Kidney epithelial cell (primary cell): ENCODE data around the gene SYNM. TPM values are rescaled to one million over a fixed set of nuclear protein-coding genes. Genes with fewer than 3 reads are reported as not detected.

Experiments used
- DNase-seq: peaks from one replicate; pipeline ENCODE4 v3.0.0-alpha.2; 2010; ENCODE audit warnings: low read depth
- H3K27me3 ChIP-seq: 2 replicates; pipeline ENCODE4 v1.6.0; 2011; ENCODE audit warnings: low read length; ENCODE audit not compliant: control insufficient read depth, insufficient read depth
- H3K36me3 ChIP-seq: 2 replicates; pipeline ENCODE4 v1.5.1; 2011; ENCODE audit warnings: low read length; ENCODE audit not compliant: control insufficient read depth, insufficient read depth
- H3K4me3 ChIP-seq: 2 replicates; pipeline ENCODE4 v1.5.1; 2011; ENCODE audit warnings: low read depth, mild to moderate bottlenecking, control low read depth, low read length
- total RNA-seq: library from RNA; depleted of rRNA; stranded (reverse); fragments of >200 nt; gene quantifications from 2 replicates; pipeline ENCODE4 v1.2.3, GENCODE V29; 2015
- TF ChIP-seq, protein P1 (sequence below): IDR thresholded peaks from 2 replicates; pipeline ENCODE4 v1.5.1; 2011; ENCODE audit warnings: mild to moderate bottlenecking, moderate library complexity, low read length, control low read depth, inconsistent platforms; ENCODE audit not compliant: insufficient read depth, poor library complexity, severe bottlenecking

Gene SYNM
- total RNA-seq, 1 donor from 2014 or later, result 3.9 TPM

- no peak for DNase-seq
- no peaks in the 10 kb centered on the region for H3K36me3 ChIP-seq
- no peaks in the 10 kb centered on the region for H3K27me3 ChIP-seq
- peak overlapping the region; percentile 1 for H3K4me3 ChIP-seq
- TF ChIP-seq, protein P1, sequence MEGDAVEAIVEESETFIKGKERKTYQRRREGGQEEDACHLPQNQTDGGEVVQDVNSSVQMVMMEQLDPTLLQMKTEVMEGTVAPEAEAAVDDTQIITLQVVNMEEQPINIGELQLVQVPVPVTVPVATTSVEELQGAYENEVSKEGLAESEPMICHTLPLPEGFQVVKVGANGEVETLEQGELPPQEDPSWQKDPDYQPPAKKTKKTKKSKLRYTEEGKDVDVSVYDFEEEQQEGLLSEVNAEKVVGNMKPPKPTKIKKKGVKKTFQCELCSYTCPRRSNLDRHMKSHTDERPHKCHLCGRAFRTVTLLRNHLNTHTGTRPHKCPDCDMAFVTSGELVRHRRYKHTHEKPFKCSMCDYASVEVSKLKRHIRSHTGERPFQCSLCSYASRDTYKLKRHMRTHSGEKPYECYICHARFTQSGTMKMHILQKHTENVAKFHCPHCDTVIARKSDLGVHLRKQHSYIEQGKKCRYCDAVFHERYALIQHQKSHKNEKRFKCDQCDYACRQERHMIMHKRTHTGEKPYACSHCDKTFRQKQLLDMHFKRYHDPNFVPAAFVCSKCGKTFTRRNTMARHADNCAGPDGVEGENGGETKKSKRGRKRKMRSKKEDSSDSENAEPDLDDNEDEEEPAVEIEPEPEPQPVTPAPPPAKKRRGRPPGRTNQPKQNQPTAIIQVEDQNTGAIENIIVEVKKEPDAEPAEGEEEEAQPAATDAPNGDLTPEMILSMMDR, result no peak
Observed at GRCh38 chr15:99122831-99123712, 18.2 kb downstream of the SYNM start.

GRCh38 chr15:99123713-99124451 lies 19.0 kb downstream of the SYNM start:
- Histone ChIP-seq H3K36me3 (no peaks in the 10 kb centered on the region), H3K4me3 (no peak overlapping the region), H3K27me3 (no peaks in the 10 kb centered on the region)
- DNase-seq, result peak; percentile 96
- TF ChIP-seq, protein P1, result no peak

- no peak for DNase-seq
- Histone ChIP-seq H3K4me3 (no peak overlapping the region), H3K27me3 (no peaks in the 10 kb centered on the region), H3K36me3 (no peaks in the 10 kb centered on the region)
- TF ChIP-seq, protein P1, result no peak
Observed at GRCh38 chr15:99124641-99125040, 19.8 kb downstream of the SYNM start.

GRCh38 chr15:99125061-99125891 lies 20.4 kb downstream of the SYNM start:
- Histone ChIP-seq H3K4me3 (no peak overlapping the region), H3K27me3 (no peaks in the 10 kb centered on the region), H3K36me3 (no peaks in the 10 kb centered on the region)
- TF ChIP-seq, protein P1, result no peak
- no peak for DNase-seq

- DNase-seq, result no peak
- H3K27me3 ChIP-seq, result no peaks in the 10 kb centered on the region
- H3K36me3 ChIP-seq, result no peaks in the 10 kb centered on the region
- no peak overlapping the region for H3K4me3 ChIP-seq
- TF ChIP-seq, protein P1, result no peak
Observed at GRCh38 chr15:99126131-99126588, 21.3 kb downstream of the SYNM start.
